Panc1 (cell line): ENCODE data around the gene ESF1. TPM values are rescaled to one million over a fixed set of nuclear protein-coding genes. Genes with fewer than 3 reads are reported as not detected.

Experiments
- ATAC-seq: fragments of 200-7000 bp; cut with Tn5 transposase; 2 replicates; pipeline ENCODE4 v1.9.1; 2020; ENCODE audit warnings: mild to moderate bottlenecking, moderate library complexity
- BruUV-seq: library from RNA; stranded (reverse); fragments of 400-500 nt; replicated peaks from 2 replicates; lab custom pipeline; 2021; lab: Mats Ljungman, UMichigan
- CTCF ChIA-PET: fragments of 300-600 bp; sonication (Branson Sonifier 250); formaldehyde crosslinking; loops from one replicate; lab custom pipeline; 2022; ENCODE audit warnings: antibody characterized with exemption; lab: Charles Lee
- POLR2A ChIA-PET: fragments of 300-600 bp; sonication (Branson Sonifier 250); formaldehyde crosslinking; loops from one replicate; lab custom pipeline; 2022; ENCODE audit warnings: antibody characterized with exemption; lab: Charles Lee
- DNase-seq: peaks from one replicate; pipeline ENCODE4 v3.0.0-alpha.2; 2010; ENCODE audit warnings: low read depth, low spot score
- H3K27ac ChIP-seq: 2 replicates; pipeline ENCODE4 v1.5.1; 2011; ENCODE audit warnings: mild to moderate bottlenecking, low read length, inconsistent platforms
- H3K27me3 ChIP-seq: fragments of 200-500 bp; sonication (Bioruptor generic); 2 replicates; pipeline ENCODE4 v1.6.0; 2014; ENCODE audit warnings: low read length, inconsistent platforms; ENCODE audit not compliant: control insufficient read depth, insufficient read depth
- H3K36me3 ChIP-seq: fragments of 200-500 bp; sonication (Bioruptor generic); 2 replicates; pipeline ENCODE4 v1.5.1; 2014; ENCODE audit warnings: inconsistent platforms, mild to moderate bottlenecking, low read length, moderate library complexity; ENCODE audit not compliant: control insufficient read depth, insufficient read depth
- H3K4me1 ChIP-seq: 2 replicates; pipeline ENCODE4 v1.5.1; 2011; ENCODE audit warnings: inconsistent platforms, mild to moderate bottlenecking, low read length, moderate library complexity; ENCODE audit not compliant: control insufficient read depth, insufficient read depth
- H3K4me3 ChIP-seq, 2 experiments: 2 replicates each; pipeline ENCODE4 v1.5.1; 2011 to 2012; ENCODE audit warnings: low read depth in 2 of 2, low read length in 2 of 2, mild to moderate bottlenecking in 2 of 2, inconsistent platforms in 1 of 2, moderate library complexity in 1 of 2
- H3K9me3 ChIP-seq: fragments of 200-500 bp; sonication (Bioruptor generic); 2 replicates; pipeline ENCODE4 v1.5.1; 2014; ENCODE audit warnings: low read depth, mild to moderate bottlenecking, inconsistent platforms, low read length, moderate library complexity; ENCODE audit not compliant: control insufficient read depth, insufficient read depth
- POLR2AphosphoS5 ChIP-seq: IDR thresholded peaks from 2 replicates; pipeline ENCODE4 v1.6.1; 2012; ENCODE audit warnings: mild to moderate bottlenecking, low read depth, low read length, moderate library complexity
- SIN3A ChIP-seq: IDR thresholded peaks from 2 replicates; pipeline ENCODE4 v1.6.1; 2012; ENCODE audit warnings: low read depth, mild to moderate bottlenecking, low read length, moderate library complexity, borderline replicate concordance; ENCODE audit not compliant: insufficient read depth
- TCF7L2 ChIP-seq: IDR thresholded peaks from 2 replicates; pipeline ENCODE4 v1.6.1; 2011; ENCODE audit warnings: mild to moderate bottlenecking, low read depth, low read length, inconsistent platforms
- in situ Hi-C: cut with HindIII; loops from 2 replicates; pipeline ENCODE4 v1.10.0; 2016; ENCODE audit warnings: low sequenced_read_pairs, low pct_unique_long_range_greater_than_20kb
- intact Hi-C: fragments of 100-400 bp; cut with micrococcal nuclease; formaldehyde crosslinking; loops from one replicate; pipeline ENCODE4 v1.10.0; 2022; ENCODE audit not compliant: unreplicated experiment
- total RNA-seq: library from RNA; stranded (reverse); gene quantifications from one replicate; pipeline ENCODE4 v1.2.1, GENCODE V29; 2021; ENCODE audit not compliant: unreplicated experiment
- TF ChIP-seq, protein P1 (sequence below): fragments of 450-650 bp; IDR thresholded peaks from 2 replicates; pipeline ENCODE4 v1.5.1; 2017; ENCODE audit warnings: mild to moderate bottlenecking
- TF ChIP-seq, protein P2 (sequence below), 2 experiments: IDR thresholded peaks; 2 replicates each; pipeline ENCODE4 v1.6.1; 2011 to 2012; ENCODE audit warnings: low read depth in 2 of 2, control low read depth in 1 of 2, low read length in 1 of 2, mild to moderate bottlenecking in 1 of 2, moderate library complexity in 1 of 2; ENCODE audit not compliant: insufficient read depth in 1 of 2

Gene ESF1
- total RNA-seq, 1 experiment from 2014 or later = 26.4 TPM

DNA sequence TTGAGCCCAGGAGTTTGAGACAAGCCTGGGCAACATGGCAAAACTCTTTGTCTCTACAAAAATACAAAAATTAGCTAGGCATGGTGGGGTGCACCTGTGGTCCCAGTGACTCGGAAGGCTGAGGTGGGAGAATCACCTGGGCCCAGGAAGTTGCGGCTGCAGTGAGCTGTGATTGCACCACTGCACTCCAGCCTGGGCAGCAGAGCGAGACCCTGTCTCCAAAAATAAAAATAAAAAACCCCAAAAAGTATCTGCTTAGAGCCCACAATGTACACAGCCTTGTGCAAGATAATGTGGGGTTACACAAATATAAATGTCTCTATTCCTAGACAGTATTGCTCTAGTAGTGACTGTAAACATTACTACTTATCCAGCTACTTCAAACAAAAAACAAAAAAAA, 5.9 kb downstream of the ESF1 start:
- TF ChIP-seq, protein P1, sequence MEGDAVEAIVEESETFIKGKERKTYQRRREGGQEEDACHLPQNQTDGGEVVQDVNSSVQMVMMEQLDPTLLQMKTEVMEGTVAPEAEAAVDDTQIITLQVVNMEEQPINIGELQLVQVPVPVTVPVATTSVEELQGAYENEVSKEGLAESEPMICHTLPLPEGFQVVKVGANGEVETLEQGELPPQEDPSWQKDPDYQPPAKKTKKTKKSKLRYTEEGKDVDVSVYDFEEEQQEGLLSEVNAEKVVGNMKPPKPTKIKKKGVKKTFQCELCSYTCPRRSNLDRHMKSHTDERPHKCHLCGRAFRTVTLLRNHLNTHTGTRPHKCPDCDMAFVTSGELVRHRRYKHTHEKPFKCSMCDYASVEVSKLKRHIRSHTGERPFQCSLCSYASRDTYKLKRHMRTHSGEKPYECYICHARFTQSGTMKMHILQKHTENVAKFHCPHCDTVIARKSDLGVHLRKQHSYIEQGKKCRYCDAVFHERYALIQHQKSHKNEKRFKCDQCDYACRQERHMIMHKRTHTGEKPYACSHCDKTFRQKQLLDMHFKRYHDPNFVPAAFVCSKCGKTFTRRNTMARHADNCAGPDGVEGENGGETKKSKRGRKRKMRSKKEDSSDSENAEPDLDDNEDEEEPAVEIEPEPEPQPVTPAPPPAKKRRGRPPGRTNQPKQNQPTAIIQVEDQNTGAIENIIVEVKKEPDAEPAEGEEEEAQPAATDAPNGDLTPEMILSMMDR = no peak
- TF ChIP-seq POLR2AphosphoS5 (no peak), SIN3A (no peak), TCF7L2 (no peak)
- TF ChIP-seq, protein P2, sequence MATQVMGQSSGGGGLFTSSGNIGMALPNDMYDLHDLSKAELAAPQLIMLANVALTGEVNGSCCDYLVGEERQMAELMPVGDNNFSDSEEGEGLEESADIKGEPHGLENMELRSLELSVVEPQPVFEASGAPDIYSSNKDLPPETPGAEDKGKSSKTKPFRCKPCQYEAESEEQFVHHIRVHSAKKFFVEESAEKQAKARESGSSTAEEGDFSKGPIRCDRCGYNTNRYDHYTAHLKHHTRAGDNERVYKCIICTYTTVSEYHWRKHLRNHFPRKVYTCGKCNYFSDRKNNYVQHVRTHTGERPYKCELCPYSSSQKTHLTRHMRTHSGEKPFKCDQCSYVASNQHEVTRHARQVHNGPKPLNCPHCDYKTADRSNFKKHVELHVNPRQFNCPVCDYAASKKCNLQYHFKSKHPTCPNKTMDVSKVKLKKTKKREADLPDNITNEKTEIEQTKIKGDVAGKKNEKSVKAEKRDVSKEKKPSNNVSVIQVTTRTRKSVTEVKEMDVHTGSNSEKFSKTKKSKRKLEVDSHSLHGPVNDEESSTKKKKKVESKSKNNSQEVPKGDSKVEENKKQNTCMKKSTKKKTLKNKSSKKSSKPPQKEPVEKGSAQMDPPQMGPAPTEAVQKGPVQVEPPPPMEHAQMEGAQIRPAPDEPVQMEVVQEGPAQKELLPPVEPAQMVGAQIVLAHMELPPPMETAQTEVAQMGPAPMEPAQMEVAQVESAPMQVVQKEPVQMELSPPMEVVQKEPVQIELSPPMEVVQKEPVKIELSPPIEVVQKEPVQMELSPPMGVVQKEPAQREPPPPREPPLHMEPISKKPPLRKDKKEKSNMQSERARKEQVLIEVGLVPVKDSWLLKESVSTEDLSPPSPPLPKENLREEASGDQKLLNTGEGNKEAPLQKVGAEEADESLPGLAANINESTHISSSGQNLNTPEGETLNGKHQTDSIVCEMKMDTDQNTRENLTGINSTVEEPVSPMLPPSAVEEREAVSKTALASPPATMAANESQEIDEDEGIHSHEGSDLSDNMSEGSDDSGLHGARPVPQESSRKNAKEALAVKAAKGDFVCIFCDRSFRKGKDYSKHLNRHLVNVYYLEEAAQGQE (IDR thresholded peaks at IDR 0.05; ENCODE audit: insufficient read depth in 1 of 2, low read depth in 2 of 2, low read length in 1 of 2) = no peak
- H3K4me3 ChIP-seq = no peak overlapping the region
- H3K4me1 ChIP-seq = peaks cover 6% of the 10 kb centered on the region; the same call in 1 of the 2 replicates
- ChIA-PET POLR2A (interaction anchor here (0.6 kb wide), 1 partner anchor 10 kb away, joined by 3 read pairs; no protein-coding TSS in a partner anchor), CTCF (no interaction called here)
- DNase-seq (no peak), ATAC-seq (no peak)
- BruUV-seq = no TSS peak
- in situ Hi-C loops (no loop called here), intact Hi-C loops (no loop called here)
- no peaks in the 10 kb centered on the region for H3K27me3 ChIP-seq
- no peaks in the 10 kb centered on the region for H3K9me3 ChIP-seq
- H3K36me3 ChIP-seq = peaks cover 56% of the 10 kb centered on the region
- H3K27ac ChIP-seq = no peak overlapping the region

DNA sequence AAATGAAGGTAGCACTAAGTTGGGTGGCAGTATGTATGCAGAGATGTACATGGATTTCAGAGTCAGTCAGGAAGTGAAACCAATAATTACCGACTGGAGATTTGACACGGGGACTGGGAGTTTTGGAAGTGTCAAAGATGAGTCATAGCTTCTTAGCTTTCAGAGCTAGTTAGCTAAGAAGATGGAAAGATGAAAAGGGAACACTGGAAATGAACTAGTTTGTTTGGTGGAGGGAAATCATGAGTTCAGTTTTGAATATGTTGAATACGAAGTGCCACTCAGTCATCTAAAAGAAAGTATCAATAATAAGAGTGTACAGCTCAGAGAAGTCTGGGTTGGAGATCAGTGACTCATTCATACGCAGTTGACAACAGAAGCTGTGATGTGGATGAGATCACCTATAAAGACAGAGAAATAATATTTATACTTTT, 7.5 kb downstream of the ESF1 start:
- intact Hi-C loops = no loop called here
- Histone ChIP-seq H3K4me1 (no peaks in the 10 kb centered on the region), H3K27me3 (no peaks in the 10 kb centered on the region), H3K27ac (no peak overlapping the region), H3K4me3 (no peak overlapping the region), H3K36me3 (peaks cover 61% of the 10 kb centered on the region), H3K9me3 (no peaks in the 10 kb centered on the region)
- ATAC-seq (no peak), DNase-seq (no peak)
- TF ChIP-seq, protein P1 = no peak
- TF ChIP-seq POLR2AphosphoS5 = no peak
- TF ChIP-seq, protein P2 (IDR thresholded peaks at IDR 0.05; ENCODE audit: insufficient read depth in 1 of 2, low read depth in 2 of 2, low read length in 1 of 2) = no peak
- TF ChIP-seq SIN3A = no peak
- no peak for TF ChIP-seq TCF7L2
- ChIA-PET CTCF (no interaction called here), POLR2A (interaction anchor here (0.6 kb wide), 1 partner anchor 19 kb away, joined by 3 read pairs; no protein-coding TSS in a partner anchor)
- in situ Hi-C loops = no loop called here
- BruUV-seq = no TSS peak
